Measurements from ENCODE around the gene CAMTA1.

DNA sequence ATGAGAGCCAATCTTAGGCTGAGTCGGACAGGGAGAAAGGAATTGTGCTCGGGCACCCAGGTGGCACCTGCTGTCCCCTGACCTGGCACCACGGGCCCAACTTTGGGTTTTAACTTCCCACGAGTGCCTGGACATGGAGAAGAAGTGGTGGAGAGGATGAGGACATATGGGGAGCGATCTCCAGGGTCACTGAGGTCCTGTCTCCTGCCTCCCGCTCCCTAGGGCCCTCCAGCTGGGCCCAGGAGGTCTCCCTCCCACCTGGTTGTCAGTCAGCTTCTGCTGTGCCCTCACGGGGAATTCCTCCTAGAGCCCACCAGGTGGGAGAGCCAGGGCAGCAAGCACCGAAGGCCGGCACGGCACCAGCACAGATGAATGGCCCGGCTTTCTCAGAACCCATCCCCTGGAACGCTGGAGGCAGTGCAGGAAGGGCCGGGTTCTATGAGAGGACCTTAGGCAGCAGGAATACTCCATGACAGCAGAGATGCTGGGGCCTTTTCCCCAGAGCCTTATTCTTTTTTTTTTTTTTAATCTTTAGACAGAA, 435.5 kb downstream of the CAMTA1 start:
- TF ChIP-seq, protein P1, sequence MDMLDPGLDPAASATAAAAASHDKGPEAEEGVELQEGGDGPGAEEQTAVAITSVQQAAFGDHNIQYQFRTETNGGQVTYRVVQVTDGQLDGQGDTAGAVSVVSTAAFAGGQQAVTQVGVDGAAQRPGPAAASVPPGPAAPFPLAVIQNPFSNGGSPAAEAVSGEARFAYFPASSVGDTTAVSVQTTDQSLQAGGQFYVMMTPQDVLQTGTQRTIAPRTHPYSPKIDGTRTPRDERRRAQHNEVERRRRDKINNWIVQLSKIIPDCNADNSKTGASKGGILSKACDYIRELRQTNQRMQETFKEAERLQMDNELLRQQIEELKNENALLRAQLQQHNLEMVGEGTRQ (IDR thresholded peaks at IDR 0.05; ENCODE audit: borderline replicate concordance, low read depth, low read length), result no peak
- TF ChIP-seq, protein P2, sequence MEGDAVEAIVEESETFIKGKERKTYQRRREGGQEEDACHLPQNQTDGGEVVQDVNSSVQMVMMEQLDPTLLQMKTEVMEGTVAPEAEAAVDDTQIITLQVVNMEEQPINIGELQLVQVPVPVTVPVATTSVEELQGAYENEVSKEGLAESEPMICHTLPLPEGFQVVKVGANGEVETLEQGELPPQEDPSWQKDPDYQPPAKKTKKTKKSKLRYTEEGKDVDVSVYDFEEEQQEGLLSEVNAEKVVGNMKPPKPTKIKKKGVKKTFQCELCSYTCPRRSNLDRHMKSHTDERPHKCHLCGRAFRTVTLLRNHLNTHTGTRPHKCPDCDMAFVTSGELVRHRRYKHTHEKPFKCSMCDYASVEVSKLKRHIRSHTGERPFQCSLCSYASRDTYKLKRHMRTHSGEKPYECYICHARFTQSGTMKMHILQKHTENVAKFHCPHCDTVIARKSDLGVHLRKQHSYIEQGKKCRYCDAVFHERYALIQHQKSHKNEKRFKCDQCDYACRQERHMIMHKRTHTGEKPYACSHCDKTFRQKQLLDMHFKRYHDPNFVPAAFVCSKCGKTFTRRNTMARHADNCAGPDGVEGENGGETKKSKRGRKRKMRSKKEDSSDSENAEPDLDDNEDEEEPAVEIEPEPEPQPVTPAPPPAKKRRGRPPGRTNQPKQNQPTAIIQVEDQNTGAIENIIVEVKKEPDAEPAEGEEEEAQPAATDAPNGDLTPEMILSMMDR (IDR thresholded peaks at IDR 0.05), result no peak
- no peak for TF ChIP-seq MEF2A (IDR thresholded peaks at IDR 0.05; ENCODE audit: borderline replicate concordance, low read depth)
- TF ChIP-seq YY1 (IDR thresholded peaks at IDR 0.05; ENCODE audit: low read depth), result no peak
- TF ChIP-seq NRF1 (IDR thresholded peaks at IDR 0.05; ENCODE audit: low read depth, low read length), result no peak
- TF ChIP-seq, protein P3, sequence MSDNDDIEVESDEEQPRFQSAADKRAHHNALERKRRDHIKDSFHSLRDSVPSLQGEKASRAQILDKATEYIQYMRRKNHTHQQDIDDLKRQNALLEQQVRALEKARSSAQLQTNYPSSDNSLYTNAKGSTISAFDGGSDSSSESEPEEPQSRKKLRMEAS (IDR thresholded peaks at IDR 0.05; ENCODE audit: low read depth), result no peak
- no peak for TF ChIP-seq NFIC (IDR thresholded peaks at IDR 0.05; ENCODE audit: borderline replicate concordance)
